NOMO-1 treated with DMSO at 0.1 percent for 48 hours (cell line): ENCODE measurements around the gene PPP1R9B.

ENCODE experiments used
- DNase-seq: peaks from one replicate; lab custom pipeline; 2025; ENCODE audit not compliant: unreplicated experiment; lab: John Stamatoyannopoulos, UW

PPP1R9B gene

GRCh38 chr17:50187751-50188530 is 37.5 kb upstream of the PPP1R9B start:
- DNase-seq = no peak

GRCh38 chr17:50187394-50187725 is 36.9 kb upstream of the PPP1R9B start:
- DNase-seq = no peak

- no peak for DNase-seq
Measured at GRCh38 chr17:50186661-50187393, 36.4 kb upstream of the PPP1R9B start.

GRCh38 chr17:50185631-50186471 is 35.4 kb upstream of the PPP1R9B start:
- DNase-seq = no peak

GRCh38 chr17:50184611-50185398 is 34.3 kb upstream of the PPP1R9B start:
- peak; percentile 81 for DNase-seq

- peak; percentile 22 for DNase-seq
Measured at GRCh38 chr17:50184064-50184463, 33.6 kb upstream of the PPP1R9B start.

- peak; percentile 93 for DNase-seq
Measured at GRCh38 chr17:50183421-50183994, 33.0 kb upstream of the PPP1R9B start.

GRCh38 chr17:50182783-50183420 is 32.4 kb upstream of the PPP1R9B start:
- DNase-seq = no peak

GRCh38 chr17:50181591-50182560 is 31.4 kb upstream of the PPP1R9B start:
- no peak for DNase-seq

- no peak for DNase-seq
Measured at GRCh38 chr17:50181144-50181543, 30.7 kb upstream of the PPP1R9B start.

- DNase-seq = no peak
Measured at GRCh38 chr17:50180620-50181019, 30.1 kb upstream of the PPP1R9B start.

GRCh38 chr17:50180111-50180510 is 29.6 kb upstream of the PPP1R9B start:
- no peak for DNase-seq

- no peak for DNase-seq
Measured at GRCh38 chr17:50177983-50178834, 27.7 kb upstream of the PPP1R9B start.

- no peak for DNase-seq
Measured at GRCh38 chr17:50177476-50177875, 27.0 kb upstream of the PPP1R9B start.

- no peak for DNase-seq
Measured at GRCh38 chr17:50176559-50177357, 26.3 kb upstream of the PPP1R9B start.

- no peak for DNase-seq
Measured at GRCh38 chr17:50175035-50175807, 24.7 kb upstream of the PPP1R9B start.
